HCT116 (cell line): ENCODE data around the gene LCN15. TPM values are rescaled to one million over a fixed set of nuclear protein-coding genes. Genes with fewer than 3 reads are reported as not detected.

ENCODE experiments used
- ATAC-seq: fragments of 200-7000 bp; cut with Tn5 transposase; 2 replicates; pipeline ENCODE4 v1.9.1; 2020; ENCODE audit warnings: mild to moderate bottlenecking, moderate library complexity
- BruUV-seq: library from RNA; stranded (reverse); fragments of 400-500 nt; replicated peaks from 2 replicates; lab custom pipeline; 2021; lab: Mats Ljungman, UMichigan
- CTCF ChIA-PET: fragments of 300-600 bp; sonication (Branson Sonifier 250); formaldehyde crosslinking; loops from one replicate; lab custom pipeline; 2021; ENCODE audit warnings: antibody characterized with exemption; lab: Charles Lee
- POLR2A ChIA-PET: fragments of 300-600, 350-600 bp; sonication (Branson Sonifier 250); formaldehyde crosslinking; loops from one replicate; lab custom pipeline; 2021; ENCODE audit warnings: antibody characterized with exemption; lab: Charles Lee
- RAD21 ChIA-PET, 2 experiments: fragments of 300-600 bp; sonication (Branson Sonifier 250); formaldehyde crosslinking; loops; one replicate each; lab custom pipeline; 2023; ENCODE audit warnings: low total read pairs in 2 of 2; ENCODE audit not compliant: uncharacterized antibody in 2 of 2, unreplicated experiment in 2 of 2, low non-redundant PET in 1 of 2; lab: Charles Lee
- DNase-seq: peaks from one replicate; pipeline ENCODE4 v3.0.0-alpha.2; 2010; ENCODE audit warnings: low read depth, low spot score
- H2AFZ ChIP-seq: fragments of 200-600 bp; shearing (Covaris generic), sonication (generic); 2 replicates; pipeline ENCODE4 v1.6.1; 2017; ENCODE audit warnings: low read depth, mixed run types, mixed read lengths, antibody characterized with exemption, low read length; ENCODE audit not compliant: poor library complexity, severe bottlenecking
- H3K27ac ChIP-seq: 2 replicates; pipeline ENCODE4 v1.5.1; 2012; ENCODE audit warnings: low read depth, low read length
- H3K27me3 ChIP-seq: fragments of 200-600 bp; sonication (generic); 2 replicates; pipeline ENCODE4 v1.6.1; 2016; ENCODE audit warnings: mixed run types, low read length, mixed read lengths; ENCODE audit not compliant: insufficient read depth
- H3K36me3 ChIP-seq, 2 experiments: fragments of 200-500 bp in 1 of 2; fragments of 200-600 bp in 1 of 2; sonication (Bioruptor generic) in 1 of 2; sonication (generic) in 1 of 2; 2 replicates each; pipeline versions ENCODE4 v1.5.1 to v1.6.1; 2014 to 2016; ENCODE audit warnings: low read length in 2 of 2, inconsistent platforms in 1 of 2, mixed read lengths in 1 of 2, mixed run types in 1 of 2; ENCODE audit not compliant: insufficient read depth in 2 of 2, control insufficient read depth in 1 of 2
- H3K4me1 ChIP-seq, 2 experiments: fragments of 200-600 bp in 1 of 2; sonication (generic) in 1 of 2; 2 replicates each; pipeline versions ENCODE4 v1.5.1 to v1.6.1; 2012 to 2017; ENCODE audit warnings: low read length in 2 of 2, inconsistent platforms in 1 of 2, mild to moderate bottlenecking in 1 of 2, mixed read lengths in 1 of 2, mixed run types in 1 of 2, moderate library complexity in 1 of 2; ENCODE audit not compliant: insufficient read depth in 2 of 2, control insufficient read depth in 1 of 2
- H3K4me2 ChIP-seq: fragments of 200-600 bp; sonication (generic); 2 replicates; pipeline ENCODE4 v1.6.1; 2017; ENCODE audit warnings: mixed run types, low read length, mixed read lengths
- H3K4me3 ChIP-seq, 2 experiments: fragments of 200-600 bp in 1 of 2; sonication (generic) in 1 of 2; replicated peaks in 1 of 2; 2 replicates each; pipeline ENCODE4 v1.5.1; 2011 to 2016; ENCODE audit warnings: low read length in 2 of 2, control low read depth in 1 of 2, low read depth in 1 of 2, mild to moderate bottlenecking in 1 of 2, mixed read lengths in 1 of 2, mixed run types in 1 of 2
- H3K79me2 ChIP-seq: fragments of 200-600 bp; sonication (generic); 2 replicates; pipeline ENCODE4 v1.6.1; 2017; ENCODE audit warnings: mild to moderate bottlenecking, mixed run types, low read length, moderate library complexity, mixed read lengths; ENCODE audit not compliant: insufficient read depth
- H3K9ac ChIP-seq: fragments of 200-600 bp; sonication (generic); 2 replicates; pipeline ENCODE4 v1.6.1; 2016; ENCODE audit warnings: low read length, mixed read lengths
- H3K9me2 ChIP-seq: fragments of 200-600 bp; sonication (generic), shearing (Covaris generic); 2 replicates; pipeline ENCODE4 v1.6.1; 2017; ENCODE audit warnings: mixed run types, mild to moderate bottlenecking, moderate library complexity; ENCODE audit not compliant: insufficient read depth
- H3K9me3 ChIP-seq, 2 experiments: fragments of 200-500 bp in 1 of 2; fragments of 200-600 bp in 1 of 2; sonication (Bioruptor generic) in 1 of 2; sonication (generic) in 1 of 2; 2 replicates each; pipeline ENCODE4 v1.6.1; 2014 to 2017; ENCODE audit warnings: low read length in 2 of 2, mixed read lengths in 2 of 2, inconsistent platforms in 1 of 2, low read depth in 1 of 2, mild to moderate bottlenecking in 1 of 2, mixed run types in 1 of 2, moderate library complexity in 1 of 2; ENCODE audit not compliant: control insufficient read depth in 1 of 2, insufficient read depth in 1 of 2
- H4K20me1 ChIP-seq: fragments of 200-600 bp; sonication (generic), shearing (Covaris generic); 2 replicates; pipeline ENCODE4 v1.6.1; 2017; ENCODE audit warnings: mixed run types, mild to moderate bottlenecking, moderate library complexity; ENCODE audit not compliant: insufficient read depth
- CBX3 ChIP-seq: IDR thresholded peaks from 2 replicates; pipeline ENCODE4 v1.6.1; 2012; ENCODE audit warnings: low read depth
- CEBPB ChIP-seq: IDR thresholded peaks from 2 replicates; pipeline ENCODE4 v1.6.1; 2012; ENCODE audit warnings: low read depth
- CTCF ChIP-seq, 3 experiments: fragments of 200-600 bp in 1 of 3; sonication (generic) in 1 of 3; IDR thresholded peaks in 2 of 3; conservative IDR thresholded peaks in 1 of 3; 2 replicates each; pipeline ENCODE4 v1.5.1; 2012 to 2017; ENCODE audit warnings: low read depth in 2 of 3, low read length in 2 of 3, antibody characterized with exemption in 1 of 3, borderline replicate concordance in 1 of 3, control low read depth in 1 of 3, mild to moderate bottlenecking in 1 of 3, mixed read lengths in 1 of 3, mixed run types in 1 of 3, moderate library complexity in 1 of 3; ENCODE audit not compliant: insufficient read depth in 1 of 3
- ELF1 ChIP-seq: IDR thresholded peaks from 2 replicates; pipeline ENCODE4 v1.6.1; 2012; ENCODE audit warnings: low read depth, borderline replicate concordance
- EZH2 ChIP-seq: fragments of 200-600 bp; sonication (generic); IDR thresholded peaks from 2 replicates; pipeline ENCODE4 v1.6.1; 2017; ENCODE audit warnings: antibody characterized with exemption, mixed run types
- EZH2phosphoT487 ChIP-seq: fragments of 200-600 bp; IDR thresholded peaks from 2 replicates; pipeline ENCODE4 v1.6.1; 2018; ENCODE audit warnings: antibody characterized with exemption, borderline replicate concordance
- FOSL1 ChIP-seq: IDR thresholded peaks from 2 replicates; pipeline ENCODE4 v1.6.1; 2012; ENCODE audit warnings: low read depth
- JUND ChIP-seq: IDR thresholded peaks from 2 replicates; pipeline ENCODE4 v1.6.1; 2012
- RAD21 ChIP-seq: IDR thresholded peaks from 2 replicates; pipeline ENCODE4 v1.6.1; 2012; ENCODE audit warnings: low read depth, mild to moderate bottlenecking
- YY1 ChIP-seq: IDR thresholded peaks from 2 replicates; pipeline ENCODE4 v1.6.1; 2011; ENCODE audit warnings: low read length, low read depth, moderate library complexity, mild to moderate bottlenecking; ENCODE audit not compliant: insufficient replicate concordance; ENCODE audit errors: extremely low read depth
- ZBTB33 ChIP-seq: IDR thresholded peaks from 2 replicates; pipeline ENCODE4 v1.6.1; 2011; ENCODE audit warnings: mild to moderate bottlenecking, low read length, moderate library complexity; ENCODE audit not compliant: insufficient replicate concordance; ENCODE audit errors: extremely low read depth
- ZNF274 ChIP-seq: fragments of 200-500 bp; sonication (Bioruptor generic); IDR thresholded peaks from 2 replicates; pipeline ENCODE4 v1.6.1; 2014; ENCODE audit warnings: mild to moderate bottlenecking, low read depth, low read length, inconsistent platforms
- intact Hi-C: fragments of 100-400 bp; cut with micrococcal nuclease; formaldehyde crosslinking; loops from 2 replicates; pipeline ENCODE4 v1.10.0; 2022
- total RNA-seq: library from RNA; stranded (reverse); gene quantifications from one replicate; pipeline ENCODE4 v1.2.1, GENCODE V29; 2021; ENCODE audit not compliant: unreplicated experiment
- TF ChIP-seq, protein P1 (sequence below): IDR thresholded peaks from 2 replicates; pipeline ENCODE4 v1.6.1; 2012

LCN15 gene
- total RNA-seq, 1 experiment from 2014 or later, result 0.76 TPM

- no peak for TF ChIP-seq RAD21
- TF ChIP-seq CTCF (IDR thresholded peaks at IDR 0.05 in 2 of 3, conservative IDR thresholded peaks at IDR 0.05 in 1 of 3; ENCODE audit: borderline replicate concordance in 1 of 3, insufficient read depth in 1 of 3, low read depth in 2 of 3, low read length in 2 of 3), result no peak
- TF ChIP-seq, all 23 proteins: peak for 0
These were observed 45.0 kb downstream of the LCN15 start (continued) for GRCh38 chr9:136719195-136719880.

- 0 out of 2 replicates have a peak, but pooled peaks cover under 1% of the 10 kb centered on the region for H3K79me2 ChIP-seq
- peaks cover under 1 to 7% of the 10 kb centered on the region in 2 experiments; a peak in 3 of 4 replicates for H3K36me3 ChIP-seq
- TF ChIP-seq RAD21 (no peak), YY1 (no peak), ELF1 (no peak), JUND (no peak), ZBTB33 (no peak), EZH2 (no peak), EZH2phosphoT487 (no peak), CBX3 (no peak), CEBPB (no peak), FOSL1 (no peak), ZNF274 (no peak)
- TF ChIP-seq, protein P1, sequence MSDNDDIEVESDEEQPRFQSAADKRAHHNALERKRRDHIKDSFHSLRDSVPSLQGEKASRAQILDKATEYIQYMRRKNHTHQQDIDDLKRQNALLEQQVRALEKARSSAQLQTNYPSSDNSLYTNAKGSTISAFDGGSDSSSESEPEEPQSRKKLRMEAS, result no peak
- H2AFZ ChIP-seq, result no peak overlapping the region
- no peak overlapping the region for H3K9ac ChIP-seq
- BruUV-seq, result no TSS peak
- peaks cover 4% of the 10 kb centered on the region; the same call in 1 of the 2 replicates for H4K20me1 ChIP-seq
- ChIA-PET CTCF (interaction anchor here (1.0 kb wide), 1 partner anchor 9 kb away, joined by 3 read pairs; no protein-coding TSS in a partner anchor), POLR2A (no interaction called here), RAD21 (no interaction called here)
- H3K4me2 ChIP-seq, result no peak overlapping the region
- no peak for ATAC-seq
- H3K4me1 ChIP-seq, result peaks cover 6 to 27% of the 10 kb centered on the region in 2 experiments; a peak in 3 of 4 replicates
- H3K9me3 ChIP-seq, result no peaks in the 10 kb centered on the region
- no peak for DNase-seq
- H3K27me3 ChIP-seq, result no peaks in the 10 kb centered on the region
- no peak overlapping the region for H3K4me3 ChIP-seq
- intact Hi-C loops, result no loop called here
- no peaks in the 10 kb centered on the region for H3K9me2 ChIP-seq
- no peak overlapping the region for H3K27ac ChIP-seq
These were observed 45.7 kb downstream of the LCN15 start for GRCh38 chr9:136718345-136719194.
